GM21786 (cell line): Measurements from ENCODE around the gene SNAPC2.

Experiments
- ATAC-seq: cut with Tn5 transposase; IDR thresholded peaks from one replicate; pipeline ENCODE4 v1.9.1; 2021; ENCODE audit not compliant: unreplicated experiment

Gene SNAPC2

GRCh38 chr19:7965921-7966665 is 46.0 kb downstream of the SNAPC2 start:
- no peak for ATAC-seq

- no peak for ATAC-seq
These were observed 48.1 kb downstream of the SNAPC2 start for GRCh38 chr19:7968008-7968795.

GRCh38 chr19:7968796-7969554 is 48.8 kb downstream of the SNAPC2 start:
- ATAC-seq = no peak

GRCh38 chr19:7969555-7969939 is 49.4 kb downstream of the SNAPC2 start:
- ATAC-seq = no peak

GRCh38 chr19:7970716-7971448 is 50.7 kb downstream of the SNAPC2 start:
- ATAC-seq = no peak

- ATAC-seq = no peak
These were observed 51.7 kb downstream of the SNAPC2 start for GRCh38 chr19:7971553-7972520.
